Measurements from ENCODE around the gene MYOF. TPM values are rescaled to one million over a fixed set of nuclear protein-coding genes. Genes with fewer than 3 reads are reported as not detected.

The MYOF gene
- total RNA-seq, 2 donors from 2014 or later: 24.3 to 33.0 TPM

Other genes starting within 250 kb of the MYOF start
- 1 to 10 TPM in 1 of 2 donors, under 1 TPM in 1; 0.24 to 1.7 TPM for gene CEP55, start 14.3 kb upstream of the MYOF start, total RNA-seq
- 1 to 10 TPM in 1 of 2 donors, under 1 TPM in 1; 0.39 to 1.4 TPM for gene FFAR4, start 84.3 kb upstream of the MYOF start, total RNA-seq
- 100 to 1,000 TPM in 1 of 2 donors, 10 to 100 TPM in 1; 87.1 to 165 TPM for gene RBP4, start 118.9 kb upstream of the MYOF start, total RNA-seq
- not detected for gene PDE6C, start 130.2 kb upstream of the MYOF start, total RNA-seq
- gene FRA10AC1, start 220.3 kb upstream of the MYOF start, total RNA-seq: 10 to 100 TPM; 14.8 to 16.5 TPM

Data from left cardiac atrium (tissue), 2 donors.